ENCODE data around the gene CDT1. TPM values are rescaled to one million over a fixed set of nuclear protein-coding genes. Genes with fewer than 3 reads are reported as not detected.

Gene CDT1
- total and polyA plus RNA-seq, 2 experiments from 2014 or later = 32.6 to 187 TPM

- Histone ChIP-seq H3K36me3 (ENCODE audit: insufficient read depth) (no peaks in the 10 kb centered on the region), H3K4me2 (no peak overlapping the region), H4K20me1 (replicated peaks; ENCODE audit: insufficient read depth) (peaks cover 5% of the 10 kb centered on the region; the same call in 1 of the 2 replicates), H3K79me2 (replicated peaks; ENCODE audit: insufficient read depth) (peaks cover 5% of the 10 kb centered on the region; the same call in 1 of the 2 replicates), H3K27me3 (ENCODE audit: insufficient read depth) (no peaks in the 10 kb centered on the region), H3K4me3 (no peak overlapping the region), H2AFZ (no peak overlapping the region), H3K9me2 (ENCODE audit: insufficient read depth) (no peaks in the 10 kb centered on the region), H3K4me1 (ENCODE audit: insufficient read depth) (no peaks in the 10 kb centered on the region; the same call in 1 of the 2 replicates), H3F3A (replicated peaks; ENCODE audit: low read depth) (0 out of 2 replicates have a peak, but pooled peaks cover 3% of the 10 kb centered on the region), H3K27ac (ENCODE audit: low read depth) (no peak overlapping the region)
- peaks cover 12% of the 10 kb centered on the region for H3K4me1 Mint-ChIP-seq
- H3K9me3 Mint-ChIP-seq = peaks cover 12% of the 10 kb centered on the region; the same call in 2 of the 3 replicates
- TF ChIP-seq ZNF114 (CRISPR knock-in tag; IDR thresholded peaks at IDR 0.05) (no peak), EZH2 (IDR thresholded peaks at IDR 0.05; ENCODE audit: low read depth, unreplicated experiment) (no peak), POLR2AphosphoS5 (IDR thresholded peaks at IDR 0.05; ENCODE audit: low read depth) (no peak), JUNB (IDR thresholded peaks at IDR 0.05; ENCODE audit: unreplicated experiment) (no peak), NANOG (IDR thresholded peaks at IDR 0.05; ENCODE audit: borderline replicate concordance) (no peak), CREB1 (CRISPR knock-in tag; IDR thresholded peaks at IDR 0.05; ENCODE audit: low read depth) (no peak), EZH2phosphoT487 (IDR thresholded peaks at IDR 0.05; ENCODE audit: unreplicated experiment) (no peak), STAT1 (IDR thresholded peaks at IDR 0.05; ENCODE audit: unreplicated experiment) (no peak), ZNF331 (CRISPR knock-in tag; IDR thresholded peaks at IDR 0.05; ENCODE audit: low read depth) (no peak), CTCF (conservative IDR thresholded peaks at IDR 0.05; ENCODE audit: low read depth in 2 of 2) (no peak), REST (IDR thresholded peaks at IDR 0.05; ENCODE audit: unreplicated experiment) (no peak)
- TF ChIP-seq, protein P1, sequence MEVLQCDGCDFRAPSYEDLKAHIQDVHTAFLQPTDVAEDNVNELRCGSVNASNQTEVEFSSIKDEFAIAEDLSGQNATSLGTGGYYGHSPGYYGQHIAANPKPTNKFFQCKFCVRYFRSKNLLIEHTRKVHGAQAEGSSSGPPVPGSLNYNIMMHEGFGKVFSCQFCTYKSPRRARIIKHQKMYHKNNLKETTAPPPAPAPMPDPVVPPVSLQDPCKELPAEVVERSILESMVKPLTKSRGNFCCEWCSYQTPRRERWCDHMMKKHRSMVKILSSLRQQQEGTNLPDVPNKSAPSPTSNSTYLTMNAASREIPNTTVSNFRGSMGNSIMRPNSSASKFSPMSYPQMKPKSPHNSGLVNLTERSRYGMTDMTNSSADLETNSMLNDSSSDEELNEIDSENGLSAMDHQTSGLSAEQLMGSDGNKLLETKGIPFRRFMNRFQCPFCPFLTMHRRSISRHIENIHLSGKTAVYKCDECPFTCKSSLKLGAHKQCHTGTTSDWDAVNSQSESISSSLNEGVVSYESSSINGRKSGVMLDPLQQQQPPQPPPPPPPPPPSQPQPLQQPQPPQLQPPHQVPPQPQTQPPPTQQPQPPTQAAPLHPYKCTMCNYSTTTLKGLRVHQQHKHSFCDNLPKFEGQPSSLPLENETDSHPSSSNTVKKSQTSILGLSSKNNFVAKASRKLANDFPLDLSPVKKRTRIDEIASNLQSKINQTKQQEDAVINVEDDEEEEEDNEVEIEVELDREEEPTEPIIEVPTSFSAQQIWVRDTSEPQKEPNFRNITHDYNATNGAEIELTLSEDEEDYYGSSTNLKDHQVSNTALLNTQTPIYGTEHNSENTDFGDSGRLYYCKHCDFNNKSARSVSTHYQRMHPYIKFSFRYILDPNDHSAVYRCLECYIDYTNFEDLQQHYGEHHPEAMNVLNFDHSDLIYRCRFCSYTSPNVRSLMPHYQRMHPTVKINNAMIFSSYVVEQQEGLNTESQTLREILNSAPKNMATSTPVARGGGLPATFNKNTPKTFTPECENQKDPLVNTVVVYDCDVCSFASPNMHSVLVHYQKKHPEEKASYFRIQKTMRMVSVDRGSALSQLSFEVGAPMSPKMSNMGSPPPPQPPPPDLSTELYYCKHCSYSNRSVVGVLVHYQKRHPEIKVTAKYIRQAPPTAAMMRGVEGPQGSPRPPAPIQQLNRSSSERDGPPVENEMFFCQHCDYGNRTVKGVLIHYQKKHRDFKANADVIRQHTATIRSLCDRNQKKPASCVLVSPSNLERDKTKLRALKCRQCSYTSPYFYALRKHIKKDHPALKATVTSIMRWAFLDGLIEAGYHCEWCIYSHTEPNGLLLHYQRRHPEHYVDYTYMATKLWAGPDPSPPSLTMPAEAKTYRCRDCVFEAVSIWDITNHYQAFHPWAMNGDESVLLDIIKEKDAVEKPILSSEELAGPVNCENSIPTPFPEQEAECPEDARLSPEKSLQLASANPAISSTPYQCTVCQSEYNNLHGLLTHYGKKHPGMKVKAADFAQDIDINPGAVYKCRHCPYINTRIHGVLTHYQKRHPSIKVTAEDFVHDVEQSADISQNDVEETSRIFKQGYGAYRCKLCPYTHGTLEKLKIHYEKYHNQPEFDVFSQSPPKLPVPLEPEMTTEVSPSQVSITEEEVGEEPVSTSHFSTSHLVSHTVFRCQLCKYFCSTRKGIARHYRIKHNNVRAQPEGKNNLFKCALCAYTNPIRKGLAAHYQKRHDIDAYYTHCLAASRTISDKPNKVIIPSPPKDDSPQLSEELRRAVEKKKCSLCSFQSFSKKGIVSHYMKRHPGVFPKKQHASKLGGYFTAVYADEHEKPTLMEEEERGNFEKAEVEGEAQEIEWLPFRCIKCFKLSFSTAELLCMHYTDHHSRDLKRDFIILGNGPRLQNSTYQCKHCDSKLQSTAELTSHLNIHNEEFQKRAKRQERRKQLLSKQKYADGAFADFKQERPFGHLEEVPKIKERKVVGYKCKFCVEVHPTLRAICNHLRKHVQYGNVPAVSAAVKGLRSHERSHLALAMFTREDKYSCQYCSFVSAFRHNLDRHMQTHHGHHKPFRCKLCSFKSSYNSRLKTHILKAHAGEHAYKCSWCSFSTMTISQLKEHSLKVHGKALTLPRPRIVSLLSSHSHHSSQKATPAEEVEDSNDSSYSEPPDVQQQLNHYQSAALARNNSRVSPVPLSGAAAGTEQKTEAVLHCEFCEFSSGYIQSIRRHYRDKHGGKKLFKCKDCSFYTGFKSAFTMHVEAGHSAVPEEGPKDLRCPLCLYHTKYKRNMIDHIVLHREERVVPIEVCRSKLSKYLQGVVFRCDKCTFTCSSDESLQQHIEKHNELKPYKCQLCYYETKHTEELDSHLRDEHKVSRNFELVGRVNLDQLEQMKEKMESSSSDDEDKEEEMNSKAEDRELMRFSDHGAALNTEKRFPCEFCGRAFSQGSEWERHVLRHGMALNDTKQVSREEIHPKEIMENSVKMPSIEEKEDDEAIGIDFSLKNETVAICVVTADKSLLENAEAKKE (CRISPR knock-in tag; IDR thresholded peaks at IDR 0.05) = no peak
- TF ChIP-seq, protein P2, sequence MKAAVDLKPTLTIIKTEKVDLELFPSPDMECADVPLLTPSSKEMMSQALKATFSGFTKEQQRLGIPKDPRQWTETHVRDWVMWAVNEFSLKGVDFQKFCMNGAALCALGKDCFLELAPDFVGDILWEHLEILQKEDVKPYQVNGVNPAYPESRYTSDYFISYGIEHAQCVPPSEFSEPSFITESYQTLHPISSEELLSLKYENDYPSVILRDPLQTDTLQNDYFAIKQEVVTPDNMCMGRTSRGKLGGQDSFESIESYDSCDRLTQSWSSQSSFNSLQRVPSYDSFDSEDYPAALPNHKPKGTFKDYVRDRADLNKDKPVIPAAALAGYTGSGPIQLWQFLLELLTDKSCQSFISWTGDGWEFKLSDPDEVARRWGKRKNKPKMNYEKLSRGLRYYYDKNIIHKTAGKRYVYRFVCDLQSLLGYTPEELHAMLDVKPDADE (IDR thresholded peaks at IDR 0.05) = no peak
- H3K27me3 Mint-ChIP-seq (ENCODE audit: insufficient read depth, low read depth, poor library complexity) = peaks cover 6% of the 10 kb centered on the region
- peaks cover 22% of the 10 kb centered on the region for H3K36me3 Mint-ChIP-seq (ENCODE audit: low read depth)
- DNase-seq (ENCODE audit: low spot score) (no peak), ATAC-seq (no peak)
- no peak overlapping the region for H3K27ac Mint-ChIP-seq
- no peak overlapping the region for H3K4me3 Mint-ChIP-seq
Observed at GRCh38 chr16:88851616-88852015, 48.0 kb downstream of the CDT1 start.
